ENCODE results near the gene CFAP74.

Gene CFAP74

DNA sequence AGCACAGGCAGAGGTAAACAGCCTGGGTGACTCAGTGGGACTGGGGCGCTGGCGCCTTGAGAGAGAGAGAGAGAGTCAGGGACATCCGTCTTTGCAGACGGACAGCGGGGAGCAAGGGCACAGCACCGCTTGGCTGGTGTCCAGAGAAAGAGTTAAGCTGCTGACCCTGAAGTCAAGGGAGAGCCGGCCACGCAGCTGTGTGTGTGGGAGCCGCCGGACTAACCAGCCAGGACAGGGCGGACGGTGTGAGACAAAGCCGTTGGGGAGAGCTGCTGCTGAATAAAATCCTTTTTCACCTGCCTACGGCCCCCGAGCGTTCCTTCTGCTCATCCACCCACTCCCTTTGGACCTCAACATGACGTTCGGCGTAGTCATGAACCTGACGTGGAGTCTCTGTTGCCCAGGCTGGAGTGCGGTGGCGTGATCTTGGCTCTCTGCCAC, 14.5 kb downstream of the CFAP74 start:
- TF ChIP-seq, protein P1, sequence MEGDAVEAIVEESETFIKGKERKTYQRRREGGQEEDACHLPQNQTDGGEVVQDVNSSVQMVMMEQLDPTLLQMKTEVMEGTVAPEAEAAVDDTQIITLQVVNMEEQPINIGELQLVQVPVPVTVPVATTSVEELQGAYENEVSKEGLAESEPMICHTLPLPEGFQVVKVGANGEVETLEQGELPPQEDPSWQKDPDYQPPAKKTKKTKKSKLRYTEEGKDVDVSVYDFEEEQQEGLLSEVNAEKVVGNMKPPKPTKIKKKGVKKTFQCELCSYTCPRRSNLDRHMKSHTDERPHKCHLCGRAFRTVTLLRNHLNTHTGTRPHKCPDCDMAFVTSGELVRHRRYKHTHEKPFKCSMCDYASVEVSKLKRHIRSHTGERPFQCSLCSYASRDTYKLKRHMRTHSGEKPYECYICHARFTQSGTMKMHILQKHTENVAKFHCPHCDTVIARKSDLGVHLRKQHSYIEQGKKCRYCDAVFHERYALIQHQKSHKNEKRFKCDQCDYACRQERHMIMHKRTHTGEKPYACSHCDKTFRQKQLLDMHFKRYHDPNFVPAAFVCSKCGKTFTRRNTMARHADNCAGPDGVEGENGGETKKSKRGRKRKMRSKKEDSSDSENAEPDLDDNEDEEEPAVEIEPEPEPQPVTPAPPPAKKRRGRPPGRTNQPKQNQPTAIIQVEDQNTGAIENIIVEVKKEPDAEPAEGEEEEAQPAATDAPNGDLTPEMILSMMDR (IDR thresholded peaks at IDR 0.05; ENCODE audit: low read depth, low read length), result no peak
- DNase-seq (ENCODE audit: extremely low read depth, low read depth), result no peak

DNA sequence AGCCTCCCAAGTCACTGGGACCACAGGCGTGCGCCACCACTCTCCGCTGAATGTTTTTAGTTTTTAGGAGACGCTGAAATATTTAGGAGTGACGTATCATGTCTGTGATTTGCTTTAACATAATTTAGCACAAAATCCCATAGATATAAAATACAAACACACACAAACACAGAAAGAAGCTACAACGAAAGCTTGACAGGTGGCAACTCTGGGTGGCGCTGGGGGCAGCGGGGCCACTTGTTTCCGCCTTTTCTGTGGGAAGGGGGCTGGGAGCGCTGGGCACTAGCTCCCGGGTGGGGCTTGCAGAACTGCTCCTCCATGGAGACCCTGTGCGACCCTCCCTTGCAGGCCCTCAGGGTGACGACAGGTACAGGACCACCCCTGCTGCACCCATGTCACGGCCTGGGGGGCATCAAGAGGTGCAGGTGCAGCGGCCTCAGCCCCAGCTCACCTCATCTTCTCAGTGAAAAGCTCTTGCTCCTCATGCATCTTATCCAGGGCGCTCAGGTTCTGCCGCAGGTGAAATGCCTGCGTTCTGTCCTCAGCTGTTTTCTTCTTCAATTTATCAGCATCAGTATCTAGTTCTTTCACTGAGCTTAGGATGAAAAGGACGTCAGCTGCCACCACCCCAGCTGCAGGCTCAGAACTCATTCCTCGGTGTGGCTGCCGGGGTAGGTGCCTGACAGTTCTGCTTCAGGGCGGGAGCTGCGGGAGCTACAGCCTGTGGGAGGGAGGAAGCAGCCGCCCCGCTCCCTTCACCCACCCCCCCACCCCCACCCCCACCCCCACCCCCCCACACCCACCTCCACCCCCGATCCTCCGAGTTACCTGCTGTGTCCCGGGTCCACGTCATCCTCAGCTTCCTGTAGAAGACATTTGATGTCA, 15.3 kb downstream of the CFAP74 start:
- TF ChIP-seq, protein P1 (IDR thresholded peaks at IDR 0.05; ENCODE audit: low read depth, low read length), result no peak
- no peak for DNase-seq (ENCODE audit: extremely low read depth, low read depth)

DNA sequence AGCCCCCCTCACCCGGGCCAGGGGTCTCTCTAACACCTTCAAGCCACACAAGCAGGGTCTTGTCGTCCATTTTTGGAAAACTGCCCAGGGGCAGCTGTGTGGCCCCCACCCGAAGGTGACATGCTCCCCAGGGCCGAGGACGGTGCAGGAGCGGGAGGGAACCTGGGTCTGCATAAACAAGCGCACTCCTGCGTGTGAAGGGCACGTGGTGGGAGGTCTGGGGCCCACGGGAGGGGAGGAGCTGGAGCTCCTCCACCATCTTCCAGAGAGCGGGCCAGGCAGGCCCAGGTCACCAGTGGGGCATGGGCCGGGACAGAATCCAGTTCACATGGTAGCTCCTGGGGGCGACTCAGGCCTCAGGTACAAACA, 16.5 kb downstream of the CFAP74 start:
- DNase-seq (ENCODE audit: extremely low read depth, low read depth), result no peak
- TF ChIP-seq, protein P1 (IDR thresholded peaks at IDR 0.05; ENCODE audit: low read depth, low read length), result no peak

DNA sequence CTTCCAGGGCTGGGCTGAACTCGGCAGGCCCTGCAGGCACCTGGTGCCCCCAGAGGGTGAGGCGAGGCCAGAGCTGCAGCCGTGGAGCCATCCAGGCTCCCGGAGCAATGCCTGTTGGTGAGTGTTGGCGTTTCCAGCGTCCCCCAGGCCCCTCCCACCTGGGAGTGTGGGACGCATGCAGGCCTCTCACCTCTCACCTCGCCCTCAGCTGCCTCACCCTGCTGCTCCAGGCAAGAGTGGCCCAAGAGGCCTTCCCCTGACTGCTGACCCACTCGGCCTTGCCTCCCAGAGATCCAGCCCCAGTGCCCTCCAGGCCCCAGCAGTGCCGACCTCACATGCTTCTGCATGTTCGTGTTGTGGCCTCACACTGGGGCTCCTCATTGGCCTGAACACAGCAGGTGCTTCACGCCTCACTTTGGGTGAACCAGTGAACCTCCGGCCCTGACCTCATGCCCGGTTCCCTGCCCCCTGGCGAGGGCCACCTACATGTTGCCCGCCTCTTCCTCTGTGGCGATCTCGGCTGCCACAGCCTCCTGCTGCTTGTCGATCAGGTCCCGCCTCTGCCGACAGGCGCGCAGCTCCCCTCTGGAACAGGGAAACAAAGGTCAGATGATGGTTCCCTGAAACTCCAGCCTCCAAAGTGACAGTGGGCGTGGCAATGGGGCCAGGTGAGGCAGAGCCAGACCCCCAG, 17.0 kb downstream of the CFAP74 start:
- DNase-seq (ENCODE audit: extremely low read depth, low read depth), result no peak
- TF ChIP-seq, protein P1 (IDR thresholded peaks at IDR 0.05; ENCODE audit: low read depth, low read length), result no peak

DNA sequence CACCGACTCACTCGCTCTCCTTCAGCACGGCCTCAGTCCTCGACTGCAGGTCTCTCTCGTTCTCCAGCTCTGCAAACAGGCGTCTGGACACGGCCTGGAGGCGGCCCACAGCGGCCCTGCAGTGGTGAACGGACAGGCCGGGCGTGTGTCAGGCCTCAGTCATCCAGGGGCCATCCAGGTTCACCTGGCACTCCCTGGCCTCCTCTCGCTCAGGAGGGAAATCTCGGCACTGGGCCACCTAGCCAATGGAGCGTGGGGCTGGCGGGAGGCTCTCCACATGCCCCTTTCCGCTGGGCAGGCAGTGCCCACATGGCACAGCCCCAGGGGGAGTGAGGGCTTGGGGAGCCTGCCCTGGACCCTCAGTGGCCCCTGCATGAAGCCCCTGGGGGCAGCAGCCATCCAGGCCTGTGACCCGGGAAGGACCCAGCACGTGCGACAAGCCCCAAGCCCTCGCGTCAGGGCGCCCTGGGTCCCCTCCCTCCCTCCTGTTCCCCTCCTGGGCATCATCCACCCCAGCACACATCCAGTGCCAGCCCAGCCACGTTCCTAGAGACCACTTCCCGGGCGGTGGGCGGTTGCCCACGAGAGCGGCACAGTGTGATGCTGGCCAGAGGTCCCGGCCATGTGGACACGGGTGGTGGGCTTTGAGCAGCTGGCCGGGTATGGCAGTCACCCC, 18.1 kb downstream of the CFAP74 start:
- TF ChIP-seq, protein P1 (IDR thresholded peaks at IDR 0.05; ENCODE audit: low read depth, low read length), result no peak
- no peak for DNase-seq (ENCODE audit: extremely low read depth, low read depth)

DNA sequence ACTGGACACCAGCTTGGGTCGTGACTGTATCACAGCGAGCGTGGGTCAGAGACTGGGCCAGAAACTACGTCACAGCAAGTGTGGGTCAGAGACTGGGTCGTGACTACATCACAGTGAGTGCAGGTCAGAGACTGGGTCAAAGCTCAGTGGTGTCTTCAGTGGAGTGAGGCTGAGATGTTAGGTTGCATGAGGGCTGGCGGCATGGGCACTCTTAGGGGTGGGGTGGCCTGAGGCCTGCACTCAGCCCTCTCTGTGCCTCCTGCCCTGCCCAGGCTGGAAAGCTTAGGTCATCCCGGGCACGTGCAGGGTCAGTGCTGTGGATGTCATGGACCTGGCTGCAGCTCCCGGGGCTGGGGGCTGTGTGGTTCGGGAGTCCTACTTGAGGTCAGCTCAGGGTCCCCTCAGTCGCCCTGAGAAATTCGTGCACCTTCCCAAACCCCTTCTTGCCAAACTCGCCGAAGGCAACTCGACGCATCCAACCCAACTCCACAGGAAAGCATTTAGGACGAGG, 19.0 kb downstream of the CFAP74 start:
- TF ChIP-seq, protein P1 (IDR thresholded peaks at IDR 0.05; ENCODE audit: low read depth, low read length), result no peak
- no peak for DNase-seq (ENCODE audit: extremely low read depth, low read depth)

Data from AG09319 (cell line).